Transverse colon (tissue), 4 donors: ENCODE results near the gene CTNNAL1. TPM values are rescaled to one million over a fixed set of nuclear protein-coding genes. Genes with fewer than 3 reads are reported as not detected.

Experiments
- DNase-seq: peaks from one replicate; pipeline ENCODE4 v3.0.0-alpha.2; 2019
- H3K27ac ChIP-seq, 4 donors: fragments of 200-600 bp; sonication (generic); 2 replicates each; pipeline ENCODE4 v1.5.1; 2016 to 2018; ENCODE audit warnings: inconsistent platforms in 4 of 4
- H3K27me3 ChIP-seq: fragments of 200-600 bp; sonication (generic); 2 replicates; pipeline ENCODE4 v1.5.1; 2017; ENCODE audit warnings: inconsistent platforms
- H3K36me3 ChIP-seq, 4 donors: fragments of 200-600 bp; sonication (generic); 2 replicates each; pipeline ENCODE4 v1.5.1; 2017 to 2019; ENCODE audit warnings: inconsistent platforms in 4 of 4
- H3K4me1 ChIP-seq, 4 donors: fragments of 200-600 bp; sonication (generic); 2 replicates each; pipeline ENCODE4 v1.5.1; 2017 to 2020; ENCODE audit warnings: inconsistent platforms in 4 of 4
- H3K4me3 ChIP-seq, 4 donors: fragments of 200-600 bp; sonication (generic); 1 replicate in 1 of 4; 2 replicates in 3 of 4; pipeline versions ENCODE4 v1.5.1 to v1.6.1; 2017 to 2019; ENCODE audit warnings: inconsistent platforms in 4 of 4
- H3K9me3 ChIP-seq, 2 donors: fragments of 200-600 bp; sonication (generic); 2 replicates each; pipeline ENCODE4 v1.5.1; 2017 to 2019; ENCODE audit warnings: inconsistent platforms in 2 of 2
- CTCF ChIP-seq, 5 experiments: fragments of 200-600 bp in 3 of 5; fragments of 450-650 bp in 2 of 5; sonication (generic) in 3 of 5; IDR thresholded peaks; 1 replicate in 2 of 5; 2 replicates in 3 of 5; pipeline ENCODE4 v1.5.1; 2016 to 2017; ENCODE audit warnings: antibody characterized with exemption in 5 of 5, inconsistent platforms in 3 of 5, mild to moderate bottlenecking in 2 of 5, moderate library complexity in 1 of 5
- EP300 ChIP-seq: sonication (generic); formaldehyde crosslinking; IDR thresholded peaks from one replicate; pipeline ENCODE4 v1.6.1; 2017; ENCODE audit warnings: antibody characterized with exemption, low read depth
- POLR2A ChIP-seq: fragments of 450-650 bp; IDR thresholded peaks from one replicate; pipeline ENCODE4 v1.6.1; 2016; ENCODE audit warnings: antibody characterized with exemption, mild to moderate bottlenecking, moderate library complexity
- POLR2AphosphoS5 ChIP-seq, 3 donors: sonication (generic); formaldehyde crosslinking; IDR thresholded peaks; one replicate each; pipeline ENCODE4 v1.6.1; 2016; ENCODE audit warnings: antibody characterized with exemption in 3 of 3
- WGBS, 2 donors: methylation state at CpG; one replicate each; pipeline ENCODE4 v1.1.5; 2018; ENCODE audit warnings: low coverage in 1 of 2; 5-methylcytosine and 5-hydroxymethylcytosine counted together
- in situ Hi-C, 4 donors: fragments of 200-750 bp; cut with MboI; loops; one replicate each; pipeline versions ENCODE4 v1.15.0 to v1.15.1; 2017; ENCODE audit warnings: low sequenced_read_pairs in 3 of 4, low pct_ligation_motif_present in 1 of 4, low pct_unique_long_range_greater_than_20kb in 1 of 4
- intact Hi-C: fragments of 100-400 bp; cut with DNase I; formaldehyde crosslinking; loops from one replicate; pipeline ENCODE4 v1.15.1; 2023; ENCODE audit warnings: low total_unique reads
- total RNA-seq, 4 donors: library from RNA; depleted of rRNA; stranded (reverse); fragments of >200 nt; gene quantifications; one replicate each; pipeline ENCODE4 v1.1.0, GENCODE V29; 2016

The CTNNAL1 gene
- total RNA-seq, 4 donors from 2014 or later, result 6.0 to 12.1 (median 8.1) TPM

DNA sequence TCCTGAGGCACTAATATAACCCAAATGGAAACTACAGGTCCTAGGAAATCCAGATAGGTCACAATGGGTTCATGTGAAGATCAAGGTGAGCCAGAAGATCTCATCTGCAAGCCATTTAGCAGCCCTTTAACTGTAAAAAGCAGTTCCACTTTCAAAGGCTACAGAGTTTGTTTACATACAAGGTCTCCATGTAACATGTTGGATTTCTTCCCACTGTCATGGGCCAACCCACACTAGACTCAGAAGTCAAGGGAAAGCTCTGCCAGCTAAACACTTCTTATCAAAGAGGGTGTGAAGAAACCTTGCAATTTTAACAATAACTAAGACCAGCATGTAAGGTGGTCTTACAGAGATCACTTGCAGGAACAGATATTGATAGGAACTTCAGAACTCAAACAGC is 3.8 kb upstream of the CTNNAL1 start:
- in situ Hi-C loops (no loop called here), intact Hi-C loops (no loop called here)
- H3K27ac ChIP-seq, result no peak overlapping the region
- no peaks in the 10 kb centered on the region for H3K27me3 ChIP-seq
- peaks cover 0 to 10% (median 5%) of the 10 kb centered on the region in 4 donors for H3K36me3 ChIP-seq
- peaks cover 1 to 18% (median 10%) of the 10 kb centered on the region in 4 donors for H3K4me1 ChIP-seq
- TF ChIP-seq EP300 (no peak), POLR2AphosphoS5 (IDR thresholded peaks at IDR 0.05) (no peak), CTCF (IDR thresholded peaks at IDR 0.05) (no peak), POLR2A (no peak)
- H3K4me3 ChIP-seq, result no peak overlapping the region
- no peak for DNase-seq
- H3K9me3 ChIP-seq, result no peaks in the 10 kb centered on the region

GRCh38 chr9:109016132-109016531 is 2.8 kb upstream of the CTNNAL1 start:
- TF ChIP-seq EP300 (no peak), POLR2AphosphoS5 (IDR thresholded peaks at IDR 0.05) (no peak), CTCF (IDR thresholded peaks at IDR 0.05) (no peak), POLR2A (no peak)
- in situ Hi-C loops (no loop called here), intact Hi-C loops (no loop called here)
- no peak for DNase-seq
- no peak overlapping the region for H3K27ac ChIP-seq
- no peaks in the 10 kb centered on the region for H3K9me3 ChIP-seq
- peaks cover 7 to 26% (median 18%) of the 10 kb centered on the region in 4 donors for H3K4me1 ChIP-seq
- H3K36me3 ChIP-seq, result peaks cover 0 to 10% (median 5%) of the 10 kb centered on the region in 4 donors
- H3K27me3 ChIP-seq, result no peaks in the 10 kb centered on the region
- H3K4me3 ChIP-seq, result no peak overlapping the region
- WGBS, 2 donors, result 93 to 100% methylated on average over 1 of the region's 1 CpG

DNA sequence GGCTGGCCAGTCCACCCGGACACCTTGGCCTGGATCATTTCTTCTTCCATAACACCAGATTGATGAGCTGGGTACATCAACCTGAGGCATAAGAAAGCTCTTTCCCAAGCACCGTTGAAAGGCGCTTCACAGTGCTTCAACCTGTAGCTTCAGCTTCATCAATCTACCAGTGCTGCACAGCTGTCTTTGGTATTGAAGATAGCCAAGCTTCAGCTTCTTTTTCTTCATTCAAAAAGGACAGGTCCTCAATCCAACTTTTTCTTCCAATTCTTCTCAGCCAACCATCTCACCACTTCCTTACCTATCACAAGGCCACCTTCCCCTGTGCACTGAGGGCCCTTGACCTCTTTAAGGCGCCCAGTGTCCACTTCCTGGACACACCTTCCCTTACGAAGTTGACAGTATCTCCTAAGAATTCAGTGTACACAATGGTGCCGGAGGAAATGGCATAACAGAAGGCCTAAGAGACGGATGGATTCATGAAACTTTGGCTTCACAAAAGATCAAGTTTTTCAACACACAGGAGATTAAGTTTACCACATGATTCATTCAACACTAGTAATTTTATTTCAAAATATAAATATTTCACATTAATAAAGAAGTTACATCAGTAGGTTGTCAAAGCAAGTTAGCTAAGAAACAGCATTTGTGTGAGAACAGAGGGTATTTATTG is 1.4 kb upstream of the CTNNAL1 start:
- in situ Hi-C loops, result no loop called here
- Histone ChIP-seq H3K27ac (peak overlapping the region; percentile 89 to 97 (median 95)), H3K4me1 (peaks cover 7 to 34% (median 20%) of the 10 kb centered on the region in 4 donors), H3K9me3 (no peaks in the 10 kb centered on the region), H3K27me3 (no peaks in the 10 kb centered on the region), H3K36me3 (peaks cover 0 to 4% (median 2%) of the 10 kb centered on the region in 4 donors), H3K4me3 (no peak overlapping the region)
- no peak for DNase-seq
- intact Hi-C loops, result no loop called here
- WGBS, 2 donors, result 80 to 82% methylated on average over 3 to 7 of the region's 7 CpGs
- TF ChIP-seq POLR2AphosphoS5 (IDR thresholded peaks at IDR 0.05) (no peak), CTCF (IDR thresholded peaks at IDR 0.05) (no peak), POLR2A (no peak), EP300 (no peak)

DNA sequence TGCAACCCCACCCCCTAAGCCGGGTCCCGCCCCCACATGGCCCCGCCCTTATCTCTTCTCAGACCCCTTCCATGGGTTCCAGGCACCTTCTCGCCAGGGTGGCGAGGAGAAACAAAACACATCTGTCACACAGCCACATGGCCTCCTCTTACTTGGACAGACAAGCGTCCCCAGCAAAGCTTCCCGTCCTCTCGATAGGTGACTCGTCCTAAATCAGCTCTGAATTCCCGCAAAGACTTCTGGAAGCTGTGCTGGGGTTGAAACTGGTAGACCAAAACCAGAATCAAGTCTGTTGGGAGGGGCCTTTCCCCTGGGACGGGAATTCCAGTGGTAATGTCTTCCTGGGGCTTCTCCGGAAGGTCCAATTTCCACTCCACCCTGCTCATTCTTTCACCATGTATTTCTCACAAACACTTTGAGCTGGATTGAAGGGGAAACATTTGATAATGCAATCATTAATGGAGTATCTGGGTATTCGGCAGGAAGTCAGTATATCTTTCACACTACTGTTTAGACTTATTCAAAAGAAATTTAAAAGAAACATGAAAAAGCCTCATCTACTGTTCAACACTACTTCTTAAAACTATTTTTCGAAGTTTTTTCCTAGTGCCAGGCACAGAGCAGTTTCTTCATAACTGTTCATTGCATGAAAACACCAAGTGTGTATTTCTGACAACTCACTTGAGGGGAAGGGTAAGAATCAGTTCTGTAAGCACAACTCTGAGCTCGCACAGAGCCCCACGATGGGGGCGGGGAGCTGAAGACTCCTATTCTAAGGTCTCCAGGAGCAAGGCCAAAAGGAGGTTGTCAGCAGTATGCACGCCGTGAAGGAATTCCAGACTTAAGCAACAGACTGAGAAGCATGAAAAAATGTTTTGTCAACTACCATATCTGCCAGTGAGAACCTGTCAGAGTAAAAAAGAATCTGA is 644 bp upstream of the CTNNAL1 start:
- Histone ChIP-seq H3K36me3 (no peaks in the 10 kb centered on the region), H3K4me1 (peaks cover 7 to 34% (median 20%) of the 10 kb centered on the region in 4 donors), H3K9me3 (no peaks in the 10 kb centered on the region), H3K4me3 (peak overlapping the region; percentile 8 to 97 (median 82)), H3K27me3 (no peaks in the 10 kb centered on the region), H3K27ac (peak overlapping the region; percentile 89 to 97 (median 95))
- in situ Hi-C loops, result no loop called here
- WGBS, 2 donors, result 34 to 52% methylated on average over 4 to 10 of the region's 19 CpGs
- DNase-seq, result peak; percentile 15
- intact Hi-C loops, result no loop called here
- no peak for TF ChIP-seq POLR2AphosphoS5 (IDR thresholded peaks at IDR 0.05)
- no peak for TF ChIP-seq CTCF (IDR thresholded peaks at IDR 0.05)
- no peak for TF ChIP-seq EP300
